ENCODE results near the gene TECPR1. TPM values are rescaled to one million over a fixed set of nuclear protein-coding genes. Genes with fewer than 3 reads are reported as not detected.
A peak's percentile ranks its signal among the peaks of the same experiment; 100 is the strongest.

TECPR1 gene
- total and polyA plus RNA-seq, 2 experiments from 2014 or later, result 4.6 to 24.4 TPM

DNA sequence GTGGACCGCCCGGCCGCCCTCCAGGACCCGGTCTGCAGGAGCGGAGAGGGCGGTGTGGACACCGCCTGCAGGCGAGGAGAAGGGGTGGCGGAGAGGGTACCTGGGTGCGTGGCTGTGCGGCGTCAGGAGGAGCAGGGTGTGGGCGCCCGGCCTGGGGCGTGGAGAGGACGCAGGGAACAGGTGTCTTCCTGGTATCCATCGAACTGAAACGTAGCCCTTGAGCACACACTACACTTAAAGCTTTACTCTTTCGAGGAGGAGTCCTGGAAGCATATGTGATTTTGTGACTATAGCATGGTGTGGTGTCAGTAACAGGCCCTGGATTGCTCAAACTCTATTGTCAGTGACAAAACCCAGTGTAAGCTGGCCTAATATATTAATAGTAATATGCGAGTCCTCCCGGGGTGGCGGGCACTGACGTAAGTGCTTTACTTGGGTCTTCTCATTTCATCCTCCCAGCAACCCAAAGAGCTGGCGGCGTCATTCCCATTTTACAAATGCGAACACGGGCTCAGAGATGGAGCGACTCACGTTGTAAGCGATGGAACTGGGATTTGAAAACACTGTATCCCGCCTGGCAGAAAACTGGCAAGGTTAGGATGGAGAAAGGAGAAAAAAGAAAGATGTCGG lies 508 bp upstream of the TECPR1 start:
- no peaks in the 10 kb centered on the region; the same call in 2 of the 3 replicates for H3K9me3 Mint-ChIP-seq
- peak overlapping the region; percentile 92 for H3K4me3 Mint-ChIP-seq
- peak overlapping the region; percentile 95 for H3K4me3 ChIP-seq
- ATAC-seq (peak; percentile 32), DNase-seq (ENCODE audit: low spot score) (no peak)
- H3K4me1 Mint-ChIP-seq, result peaks cover 18% of the 10 kb centered on the region
- peaks cover 14% of the 10 kb centered on the region; the same call in 1 of the 2 replicates for H3F3A ChIP-seq (replicated peaks; ENCODE audit: low read depth)
- H3K36me3 Mint-ChIP-seq (ENCODE audit: low read depth), result peaks cover 3% of the 10 kb centered on the region; the same call in 1 of the 3 replicates
- H3K79me2 ChIP-seq (replicated peaks; ENCODE audit: insufficient read depth), result peaks cover 11% of the 10 kb centered on the region
- peaks cover 19% of the 10 kb centered on the region for H3K4me1 ChIP-seq (ENCODE audit: insufficient read depth)
- peaks cover 7% of the 10 kb centered on the region for H3K27me3 Mint-ChIP-seq (ENCODE audit: insufficient read depth, low read depth, poor library complexity)
- peak overlapping the region; percentile 70 for H3K27ac Mint-ChIP-seq
- no peak overlapping the region; the same call in 1 of the 2 replicates for H3K27ac ChIP-seq (ENCODE audit: low read depth)
- H2AFZ ChIP-seq, result peak overlapping the region; percentile 93
- TF ChIP-seq ZNF114 (CRISPR knock-in tag; IDR thresholded peaks at IDR 0.05) (no peak), CTCF (conservative IDR thresholded peaks at IDR 0.05; ENCODE audit: low read depth in 2 of 2) (no peak)
- TF ChIP-seq, protein P1, sequence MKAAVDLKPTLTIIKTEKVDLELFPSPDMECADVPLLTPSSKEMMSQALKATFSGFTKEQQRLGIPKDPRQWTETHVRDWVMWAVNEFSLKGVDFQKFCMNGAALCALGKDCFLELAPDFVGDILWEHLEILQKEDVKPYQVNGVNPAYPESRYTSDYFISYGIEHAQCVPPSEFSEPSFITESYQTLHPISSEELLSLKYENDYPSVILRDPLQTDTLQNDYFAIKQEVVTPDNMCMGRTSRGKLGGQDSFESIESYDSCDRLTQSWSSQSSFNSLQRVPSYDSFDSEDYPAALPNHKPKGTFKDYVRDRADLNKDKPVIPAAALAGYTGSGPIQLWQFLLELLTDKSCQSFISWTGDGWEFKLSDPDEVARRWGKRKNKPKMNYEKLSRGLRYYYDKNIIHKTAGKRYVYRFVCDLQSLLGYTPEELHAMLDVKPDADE (IDR thresholded peaks at IDR 0.05), result no peak
- H3K36me3 ChIP-seq (ENCODE audit: insufficient read depth), result no peaks in the 10 kb centered on the region
- H3K4me2 ChIP-seq, result peak overlapping the region; percentile 95
- 0 out of 2 replicates have a peak, but pooled peaks cover 3% of the 10 kb centered on the region for H4K20me1 ChIP-seq (replicated peaks; ENCODE audit: insufficient read depth)
- no peaks in the 10 kb centered on the region for H3K27me3 ChIP-seq (ENCODE audit: insufficient read depth)
- no peaks in the 10 kb centered on the region for H3K9me2 ChIP-seq (ENCODE audit: insufficient read depth)

DNA sequence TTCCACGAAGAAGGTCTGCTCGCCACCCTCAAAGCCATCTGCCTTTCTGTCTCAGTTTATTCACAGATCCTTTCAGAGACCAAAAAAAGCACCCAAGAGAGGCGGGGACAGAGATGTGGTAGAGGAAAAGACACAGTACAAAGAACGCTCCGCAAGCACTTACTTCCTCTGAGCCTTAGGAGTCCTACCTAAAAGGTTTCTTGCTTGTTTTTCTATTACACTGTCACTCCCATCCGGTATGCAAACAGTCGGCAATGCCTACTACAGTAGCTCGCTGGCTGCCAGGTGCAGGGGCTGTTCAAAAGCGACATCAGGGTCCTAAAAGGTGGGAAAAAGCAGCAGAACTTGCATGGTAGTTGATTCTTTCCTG lies 816 bp downstream of the TECPR1 start:
- H3K36me3 Mint-ChIP-seq (ENCODE audit: low read depth), result peaks cover 3% of the 10 kb centered on the region; the same call in 1 of the 3 replicates
- H3K4me3 Mint-ChIP-seq, result peak overlapping the region; percentile 92
- H3K4me1 Mint-ChIP-seq, result peaks cover 18% of the 10 kb centered on the region
- DNase-seq (ENCODE audit: low spot score), result peak; percentile 45
- H3K27ac Mint-ChIP-seq, result no peak overlapping the region
- H3K27me3 ChIP-seq (ENCODE audit: insufficient read depth), result no peaks in the 10 kb centered on the region
- H3K9me3 Mint-ChIP-seq, result no peaks in the 10 kb centered on the region; the same call in 2 of the 3 replicates
- H3K4me3 ChIP-seq, result peak overlapping the region; percentile 95
- peaks cover 19% of the 10 kb centered on the region for H3K4me1 ChIP-seq (ENCODE audit: insufficient read depth)
- peak overlapping the region; percentile 94 for H2AFZ ChIP-seq
- peak overlapping the region; percentile 55; the same call in 1 of the 2 replicates for H3K27ac ChIP-seq (ENCODE audit: low read depth)
- H4K20me1 ChIP-seq (replicated peaks; ENCODE audit: insufficient read depth), result 0 out of 2 replicates have a peak, but pooled peaks cover 3% of the 10 kb centered on the region
- H3K79me2 ChIP-seq (replicated peaks; ENCODE audit: insufficient read depth), result peaks cover 11% of the 10 kb centered on the region
- peak overlapping the region; percentile 95 for H3K4me2 ChIP-seq
- ATAC-seq, result no peak
- H3F3A ChIP-seq (replicated peaks; ENCODE audit: low read depth), result peaks cover 14% of the 10 kb centered on the region; the same call in 1 of the 2 replicates
- no peaks in the 10 kb centered on the region for H3K36me3 ChIP-seq (ENCODE audit: insufficient read depth)
- H3K9me2 ChIP-seq (ENCODE audit: insufficient read depth), result no peaks in the 10 kb centered on the region
- H3K27me3 Mint-ChIP-seq (ENCODE audit: insufficient read depth, low read depth, poor library complexity), result peaks cover 10% of the 10 kb centered on the region
- no peak for TF ChIP-seq ZNF114 (CRISPR knock-in tag; IDR thresholded peaks at IDR 0.05)
- TF ChIP-seq, protein P1 (IDR thresholded peaks at IDR 0.05), result no peak
- no peak for TF ChIP-seq EZH2phosphoT487 (IDR thresholded peaks at IDR 0.05; ENCODE audit: unreplicated experiment)
- TF ChIP-seq ZNF331 (CRISPR knock-in tag; IDR thresholded peaks at IDR 0.05; ENCODE audit: low read depth), result no peak
- TF ChIP-seq ZNF462 (CRISPR knock-in tag; IDR thresholded peaks at IDR 0.05), result no peak
- TF ChIP-seq STAT1 (IDR thresholded peaks at IDR 0.05; ENCODE audit: unreplicated experiment), result no peak
- TF ChIP-seq CREB1 (CRISPR knock-in tag; IDR thresholded peaks at IDR 0.05; ENCODE audit: low read depth), result no peak

Measured in GM23338 (cell line).